Measurements from ENCODE around the gene GRAP2. TPM values are rescaled to one million over a fixed set of nuclear protein-coding genes. Genes with fewer than 3 reads are reported as not detected.

Gene GRAP2
- total and polyA plus RNA-seq, 2 of the 4 experiments (the other 2 are of a cell fraction): not detected

- TF ChIP-seq POLR2A (IDR thresholded peaks at IDR 0.05; ENCODE audit: low read depth, low read length): no peak
- TF ChIP-seq RCOR1 (IDR thresholded peaks at IDR 0.05; ENCODE audit: insufficient replicate concordance, low read length): no peak
- TF ChIP-seq BHLHE40 (IDR thresholded peaks at IDR 0.05; ENCODE audit: low read depth, low read length): no peak
- no peak for TF ChIP-seq FOS (IDR thresholded peaks at IDR 0.05; ENCODE audit: low read depth, low read length)
- TF ChIP-seq SMC3 (IDR thresholded peaks at IDR 0.05; ENCODE audit: low read depth, low read length): no peak
- no peak for TF ChIP-seq RFX5 (IDR thresholded peaks at IDR 0.05; ENCODE audit: low read depth, low read length)
- TF ChIP-seq CEBPB (IDR thresholded peaks at IDR 0.05; ENCODE audit: low read depth, low read length): no peak
- no peak for TF ChIP-seq USF2 (IDR thresholded peaks at IDR 0.05; ENCODE audit: low read depth, low read length)
- TF ChIP-seq NFE2L2 (IDR thresholded peaks at IDR 0.05; ENCODE audit: low read depth, low read length): no peak
- no peak for TF ChIP-seq MAFK (IDR thresholded peaks at IDR 0.05; ENCODE audit: low read depth, low read length)
- TF ChIP-seq CHD1 (IDR thresholded peaks at IDR 0.05; ENCODE audit: low read depth, low read length): no peak
- no peak for TF ChIP-seq CTCF (conservative IDR thresholded peaks at IDR 0.05; ENCODE audit: low read depth, low read length)
- TF ChIP-seq MXI1 (IDR thresholded peaks at IDR 0.05; ENCODE audit: borderline replicate concordance, low read depth, low read length): no peak
- TF ChIP-seq ELK1 (IDR thresholded peaks at IDR 0.05; ENCODE audit: borderline replicate concordance, low read depth, low read length): no peak
- no peak for TF ChIP-seq RAD21 (IDR thresholded peaks at IDR 0.05; ENCODE audit: low read length)
- no peak for TF ChIP-seq MAZ (IDR thresholded peaks at IDR 0.05; ENCODE audit: borderline replicate concordance, low read depth, low read length)
- no peak overlapping the region for H4K91ac ChIP-seq (ENCODE audit: insufficient read depth, low read depth, low read length)
Measured at GRCh38 chr22:39910876-39911613, 10.2 kb downstream of the GRAP2 start.

More at GRCh38 chr22:39910876-39911613, 10.2 kb downstream of the GRAP2 start:
- Histone ChIP-seq H2AFZ (replicated peaks; ENCODE audit: low read length, poor library complexity) (no peak overlapping the region), H2BK15ac (ENCODE audit: low read depth, low read length) (no peak overlapping the region), H3K9ac (ENCODE audit: low read depth, low read length) (no peak overlapping the region), H3K9me3 (ENCODE audit: control insufficient read depth, insufficient read depth, low read length) (no peaks in the 10 kb centered on the region), H2BK120ac (ENCODE audit: low read depth, low read length) (no peak overlapping the region), H2AK5ac (ENCODE audit: low read depth, low read length) (no peak overlapping the region), H3K14ac (replicated peaks; ENCODE audit: low read depth, low read length) (no peak overlapping the region), H3K4ac (ENCODE audit: low read depth, low read length) (no peak overlapping the region), H2BK5ac (ENCODE audit: low read depth, low read length, poor library complexity, severe bottlenecking) (no peak overlapping the region), H2AK9ac (replicated peaks; ENCODE audit: low read depth, low read length, poor library complexity) (no peak overlapping the region), H3K18ac (ENCODE audit: low read depth, low read length) (no peak overlapping the region), H3K4me2 (ENCODE audit: low read depth, low read length) (no peak overlapping the region), H3K56ac (ENCODE audit: extremely low read depth, insufficient read depth, low read length) (no peak overlapping the region), H4K20me1 (ENCODE audit: insufficient read depth, low read length) (no peaks in the 10 kb centered on the region), H3K27me3 (ENCODE audit: control insufficient read depth, insufficient read depth, low read length) (peaks cover 38% of the 10 kb centered on the region), H3K23ac (ENCODE audit: low read depth, low read length) (no peak overlapping the region), H2BK20ac (ENCODE audit: low read depth, low read length) (no peak overlapping the region), H3K79me1 (ENCODE audit: low read depth in 1 of 2, low read length in 2 of 2) (no peaks in the 10 kb centered on the region), H4K5ac (ENCODE audit: low read depth, low read length) (no peak overlapping the region), H3K4me1 (ENCODE audit: control insufficient read depth, insufficient read depth, low read length) (no peaks in the 10 kb centered on the region), H3K27ac (ENCODE audit: insufficient read depth, low read length) (no peak overlapping the region), H3K9me1 (ENCODE audit: insufficient read depth, low read length) (no peaks in the 10 kb centered on the region), H3K36me3 (ENCODE audit: control insufficient read depth, insufficient read depth, low read length) (no peaks in the 10 kb centered on the region), H3K4me3 (ENCODE audit: insufficient read depth, low read depth, low read length) (no peak overlapping the region), H4K8ac (ENCODE audit: low read depth in 2 of 2, low read length in 2 of 2) (no peak overlapping the region)
- in situ Hi-C loops (cut with MboI; ENCODE audit: low sequenced_read_pairs): no loop called here
- BruUV-seq (replicated peaks): no TSS peak
- ChIA-PET CTCF (interaction anchor here (0.6 kb wide), 1 partner anchor 106 kb away, joined by 3 read pairs; no protein-coding TSS in a partner anchor), POLR2A (ENCODE audit: unreplicated experiment) (no interaction called here)
- no peak for DNase-seq
- dilution Hi-C loops (cut with HindIII; ENCODE audit: low sequenced_read_pairs, unreplicated experiment): no loop called here
- ATAC-seq (ENCODE audit: low read depth): no peak
- intact Hi-C loops (cut with micrococcal nuclease): no loop called here
- WGBS, 2 experiments (ENCODE audit: extremely low coverage in 2 of 2, insufficient read length in 1 of 2): 95% methylated on average over 4 of the region's 9 CpGs; no CpG with 5 or more reads in 1 of the 2 experiments
